ENCODE measurements around the gene KLHL29.

KLHL29 gene

DNA sequence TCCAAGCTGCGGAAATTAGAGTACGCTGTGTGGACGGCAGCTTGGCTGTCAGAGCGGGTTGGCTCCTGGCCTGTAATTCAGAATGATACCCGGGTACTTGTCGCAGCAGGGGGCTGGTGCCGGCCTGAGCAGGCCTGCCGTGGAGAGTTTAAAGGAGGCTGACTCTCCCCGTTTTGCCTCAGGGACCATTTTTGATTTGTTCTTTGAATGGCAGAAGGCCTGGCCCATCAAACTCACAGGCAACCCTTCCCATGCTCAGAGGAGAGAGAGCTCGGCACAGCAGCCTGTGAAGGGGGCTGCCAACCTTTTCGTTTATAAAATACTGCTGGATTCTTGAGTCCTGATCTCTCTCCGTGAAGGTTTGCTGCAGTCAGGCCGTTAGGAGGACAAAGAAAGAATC lies 151.3 kb downstream of the KLHL29 start:
- no peak for DNase-seq

DNA sequence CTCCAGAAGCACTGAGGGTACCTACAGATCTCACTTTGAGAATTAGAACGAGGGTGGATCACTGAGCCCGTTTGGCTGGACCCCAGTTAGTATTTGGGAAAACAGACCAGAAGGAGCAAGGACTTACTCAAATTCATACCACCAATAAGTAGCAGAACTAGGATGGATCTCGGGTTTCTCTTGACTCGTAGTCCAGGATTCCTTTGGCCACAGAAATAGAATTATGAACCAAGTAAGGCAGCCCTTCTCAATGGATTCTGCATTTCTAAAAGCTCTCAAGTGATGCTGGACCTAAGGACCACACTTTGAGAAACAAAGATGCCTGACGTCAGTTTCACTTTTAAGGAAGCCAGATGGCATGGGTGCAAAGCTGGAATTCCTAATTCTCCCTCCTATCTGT lies 153.0 kb downstream of the KLHL29 start:
- no peak for DNase-seq

DNA sequence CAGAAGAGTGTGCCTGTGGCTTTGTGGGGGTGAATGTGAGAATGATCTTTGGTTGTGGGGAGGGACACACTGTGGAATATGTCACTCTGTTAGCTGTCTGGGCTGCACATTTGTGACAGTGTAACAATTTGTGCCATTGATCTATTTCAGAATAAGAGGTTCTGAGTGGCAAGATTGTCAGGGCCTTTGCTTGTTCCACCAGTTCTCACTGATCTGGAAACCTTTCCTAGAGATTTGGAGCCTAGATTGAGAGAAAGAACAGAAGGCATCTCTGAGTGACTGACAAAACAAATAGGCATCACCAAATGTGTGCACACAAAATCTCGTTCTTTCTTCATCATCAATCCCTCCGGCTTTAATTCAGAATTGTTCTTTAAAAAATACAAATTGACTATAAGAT lies 153.6 kb downstream of the KLHL29 start:
- DNase-seq = no peak

DNA sequence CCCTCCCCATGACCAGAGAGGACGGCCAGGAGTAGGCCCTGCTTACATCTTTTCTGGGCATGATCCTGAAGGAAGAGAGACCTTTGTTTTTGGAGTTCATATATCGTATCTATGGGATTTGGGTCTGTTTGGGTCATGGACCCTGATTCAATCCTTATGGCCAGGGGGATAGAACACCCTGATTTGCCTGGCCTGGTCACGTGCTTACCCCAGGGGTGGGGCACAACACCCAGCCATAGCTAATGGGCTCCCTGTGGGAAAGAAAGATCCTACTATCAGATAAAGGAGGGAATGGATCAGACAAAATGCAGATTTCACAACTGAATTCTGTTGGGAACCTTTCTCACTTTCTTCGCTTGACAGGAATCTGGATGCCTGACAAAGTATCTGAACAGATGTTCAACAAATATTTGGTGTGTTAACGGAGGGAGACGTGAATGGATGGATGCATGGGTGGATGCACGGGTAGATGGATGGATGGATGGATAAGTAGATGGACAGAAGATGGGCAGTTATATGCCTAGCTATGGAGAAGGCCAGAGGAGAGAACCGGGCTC lies 155.9 kb downstream of the KLHL29 start:
- DNase-seq = no peak

DNA sequence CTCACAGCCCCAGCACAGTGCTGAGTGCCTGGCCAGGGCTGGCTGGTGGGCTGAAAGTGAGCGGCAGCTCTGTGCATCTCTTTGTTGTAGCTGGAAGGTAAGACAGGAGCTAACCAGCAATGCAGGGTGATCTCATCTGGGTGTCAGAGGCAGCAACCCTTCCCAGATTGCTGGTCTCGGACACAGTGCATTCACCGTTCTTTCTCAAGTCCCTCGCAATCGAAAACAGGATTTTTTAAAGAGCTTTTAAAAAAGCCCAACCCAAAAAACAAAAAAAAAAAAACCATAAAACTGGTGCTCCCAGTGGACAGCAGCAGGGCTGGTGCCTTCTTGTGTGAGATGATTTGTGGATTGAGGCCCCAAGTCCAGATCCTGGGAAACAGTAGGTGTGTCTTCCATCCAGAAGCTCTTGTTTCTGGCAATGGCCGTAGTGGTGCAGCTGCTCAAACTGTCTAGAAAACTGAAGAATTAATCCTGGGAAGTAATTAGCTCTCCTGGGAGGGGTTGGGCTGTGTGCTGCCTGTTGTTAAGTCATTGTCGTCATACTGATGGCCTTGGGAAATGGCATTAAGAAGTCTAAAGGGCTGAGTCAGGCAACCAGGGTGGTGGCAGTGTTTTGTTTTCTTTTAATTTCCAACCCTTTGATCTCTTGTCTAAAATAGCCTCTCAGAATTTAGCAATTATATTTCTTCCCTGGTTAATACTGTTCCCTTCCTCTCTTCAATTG lies 156.7 kb downstream of the KLHL29 start:
- DNase-seq = no peak

DNA sequence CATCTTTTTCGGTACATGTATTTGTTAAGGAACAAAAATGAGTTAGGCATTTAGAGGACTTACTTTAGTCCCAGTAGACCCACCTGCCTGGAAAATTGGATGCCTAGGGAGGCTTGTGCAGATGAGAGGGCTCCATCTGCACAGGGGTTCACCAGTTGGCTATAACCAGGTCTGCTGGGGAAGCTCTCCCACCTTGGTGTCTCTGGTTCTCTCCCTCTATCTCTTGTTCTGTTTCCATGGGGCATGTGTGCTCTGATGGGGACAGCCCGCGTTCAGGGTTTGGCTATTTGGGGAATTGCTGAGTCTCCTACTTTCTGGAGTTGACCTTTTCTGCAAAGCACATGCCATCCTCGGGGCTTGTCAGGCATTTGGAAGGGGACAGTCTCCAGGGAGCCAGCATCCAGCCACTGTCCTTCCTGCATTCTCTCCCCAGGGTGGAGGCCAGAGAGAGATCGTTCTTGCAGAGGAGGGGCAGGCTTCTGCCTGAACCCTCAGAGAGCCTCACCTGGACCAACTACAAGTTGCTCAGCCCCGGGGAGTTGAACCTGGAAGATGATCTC lies 157.3 kb downstream of the KLHL29 start:
- DNase-seq = no peak

DNA sequence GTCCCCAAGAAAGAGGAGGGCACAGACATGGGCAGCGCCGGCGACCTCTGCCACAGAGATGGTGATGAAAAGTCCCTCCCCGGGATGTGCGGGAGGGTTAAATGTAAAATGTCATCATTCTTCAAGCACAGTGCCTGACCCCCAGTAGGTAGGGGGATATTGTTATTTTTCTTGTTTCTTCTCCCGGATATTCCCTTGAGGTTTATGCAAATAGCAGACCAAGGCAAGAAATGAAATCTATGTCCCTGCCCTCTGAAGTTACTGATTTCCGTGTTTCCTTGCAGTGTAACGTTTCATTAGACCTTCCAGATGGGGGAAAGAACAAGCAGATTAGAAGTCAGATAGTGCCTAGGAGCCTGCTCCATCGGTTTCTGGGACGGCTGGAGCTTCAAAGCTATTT lies 158.3 kb downstream of the KLHL29 start:
- no peak for DNase-seq

DNA sequence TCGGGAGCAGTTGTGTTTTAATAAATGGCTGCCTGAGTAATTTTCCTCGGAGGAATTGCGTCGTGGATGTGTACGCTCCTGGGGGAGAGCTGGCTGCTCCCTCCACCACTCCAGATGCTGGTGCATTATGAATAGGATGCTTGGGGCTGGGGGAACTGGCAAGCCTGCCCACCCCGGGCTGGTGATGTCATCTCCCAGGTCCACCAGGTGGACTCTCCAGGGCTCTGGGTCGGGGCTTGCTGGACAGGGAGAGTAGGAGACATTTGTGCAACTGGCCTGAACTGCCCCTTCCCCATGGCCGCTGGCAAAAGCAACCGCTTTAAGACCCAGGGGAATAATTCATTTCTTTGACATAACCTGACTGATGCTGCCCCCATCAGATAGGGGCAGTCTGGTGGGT lies 158.7 kb downstream of the KLHL29 start:
- DNase-seq = no peak

DNA sequence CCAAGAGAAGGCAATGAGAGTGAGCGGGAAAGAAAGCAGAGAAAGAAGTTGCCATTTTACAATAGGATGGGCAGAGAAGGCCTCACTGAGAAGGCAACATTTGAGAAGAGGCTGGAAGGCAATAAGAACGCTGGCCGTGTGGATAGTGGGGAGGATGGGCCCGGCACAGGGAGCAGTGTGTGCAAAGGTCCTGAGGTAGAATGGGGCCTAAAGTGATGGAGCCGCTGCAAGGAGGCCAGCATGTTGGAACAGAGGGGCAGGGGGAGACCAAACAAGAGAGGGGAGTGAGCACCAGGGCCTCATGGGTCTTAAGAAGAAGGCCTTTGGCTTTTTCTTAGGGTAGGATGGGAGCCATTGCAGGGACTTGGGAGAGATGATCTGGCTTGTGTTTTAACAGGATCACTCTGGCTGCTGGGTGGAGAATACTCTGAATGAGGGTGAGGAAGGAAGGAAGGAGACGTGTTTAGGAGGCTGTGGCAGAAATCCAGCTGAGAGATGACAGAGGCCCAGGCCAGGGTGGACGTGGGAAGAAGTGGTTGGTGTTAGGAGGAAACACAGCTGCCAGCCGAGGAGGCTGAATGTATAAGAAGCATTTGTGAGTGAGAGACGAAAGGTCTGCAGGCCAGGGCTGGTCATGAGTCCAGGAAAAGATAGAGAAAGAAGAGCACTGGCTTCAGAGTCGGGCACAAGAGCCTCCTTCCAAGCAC lies 159.8 kb downstream of the KLHL29 start:
- no peak for DNase-seq

DNA sequence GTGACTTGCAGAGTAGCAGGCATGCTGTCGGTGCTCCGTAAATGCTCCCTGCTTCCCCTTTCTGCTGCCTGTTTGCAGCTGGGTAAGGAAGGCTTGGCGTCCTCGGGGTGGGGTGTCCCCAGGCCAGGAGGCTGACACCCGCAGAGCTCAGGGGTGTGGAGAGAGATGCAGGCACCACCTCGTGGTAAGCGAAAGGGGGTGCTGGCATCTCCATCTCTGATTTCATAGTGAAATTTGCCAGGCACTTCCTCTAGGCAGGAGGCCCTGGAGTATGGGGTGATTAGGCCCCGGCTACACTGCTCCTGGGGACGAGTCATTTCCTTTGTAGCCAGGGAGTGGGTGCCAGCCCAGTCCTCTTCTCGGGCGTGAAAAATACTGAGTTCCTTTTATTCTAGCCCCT lies 160.4 kb downstream of the KLHL29 start:
- no peak for DNase-seq

DNA sequence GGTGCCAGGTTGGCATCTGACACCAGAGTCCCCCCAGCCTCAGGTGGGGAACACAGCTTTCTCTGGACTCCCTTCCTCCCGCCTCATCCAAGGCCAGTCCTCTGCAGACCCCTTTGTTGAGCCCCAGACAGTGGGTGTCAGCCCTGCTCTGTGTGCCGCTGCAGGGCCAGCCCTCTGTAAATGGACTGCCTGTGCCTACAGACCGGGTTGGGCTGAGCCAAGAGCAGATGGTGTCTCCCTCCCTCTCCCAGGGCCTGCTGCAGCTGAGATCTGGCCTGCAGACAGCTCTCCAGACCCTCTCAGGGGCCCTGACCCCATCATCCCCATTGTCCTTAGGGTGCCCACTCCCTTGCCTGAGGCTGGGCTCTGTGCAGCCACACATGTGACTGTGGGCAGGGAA lies 160.8 kb downstream of the KLHL29 start:
- no peak for DNase-seq

DNA sequence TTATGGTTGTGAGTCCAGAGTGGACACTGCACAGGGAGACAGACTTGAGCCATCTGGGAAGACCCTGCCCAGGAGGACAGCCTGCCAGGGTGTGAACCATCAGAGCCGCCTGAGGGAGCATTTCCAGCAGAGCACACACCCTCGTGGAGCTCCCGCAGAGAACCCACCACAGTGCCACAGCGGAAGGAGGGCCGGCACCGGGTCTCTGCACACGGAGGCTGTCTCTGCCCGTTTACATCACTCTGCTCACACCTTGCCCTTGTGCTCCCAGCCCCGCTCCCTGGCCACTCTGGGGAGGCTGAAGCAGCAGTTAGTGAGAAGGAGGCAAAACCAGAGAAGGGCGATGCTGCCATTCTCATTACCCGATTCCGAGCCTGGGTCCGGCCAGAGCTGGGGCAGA lies 161.9 kb downstream of the KLHL29 start:
- no peak for DNase-seq

DNA sequence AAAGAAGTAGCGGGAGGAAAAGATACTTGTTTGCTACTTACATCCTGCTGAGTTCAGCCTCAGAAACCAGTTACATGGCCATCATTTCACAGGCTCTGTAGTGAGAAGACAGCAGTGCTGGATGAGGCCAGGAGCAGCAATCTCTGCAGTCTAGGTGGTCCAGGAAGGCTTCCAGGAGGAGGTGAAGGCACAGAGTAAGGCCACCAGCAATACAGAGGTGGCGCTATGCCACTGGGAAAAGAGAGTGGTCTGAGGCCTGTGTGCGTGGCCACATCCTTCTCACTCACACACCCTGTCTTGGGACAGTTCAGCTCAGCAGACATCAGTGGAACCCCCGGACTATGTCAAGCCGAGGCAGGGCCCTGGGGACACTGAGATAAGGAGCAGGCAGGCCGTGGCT lies 162.7 kb downstream of the KLHL29 start:
- no peak for DNase-seq

DNA sequence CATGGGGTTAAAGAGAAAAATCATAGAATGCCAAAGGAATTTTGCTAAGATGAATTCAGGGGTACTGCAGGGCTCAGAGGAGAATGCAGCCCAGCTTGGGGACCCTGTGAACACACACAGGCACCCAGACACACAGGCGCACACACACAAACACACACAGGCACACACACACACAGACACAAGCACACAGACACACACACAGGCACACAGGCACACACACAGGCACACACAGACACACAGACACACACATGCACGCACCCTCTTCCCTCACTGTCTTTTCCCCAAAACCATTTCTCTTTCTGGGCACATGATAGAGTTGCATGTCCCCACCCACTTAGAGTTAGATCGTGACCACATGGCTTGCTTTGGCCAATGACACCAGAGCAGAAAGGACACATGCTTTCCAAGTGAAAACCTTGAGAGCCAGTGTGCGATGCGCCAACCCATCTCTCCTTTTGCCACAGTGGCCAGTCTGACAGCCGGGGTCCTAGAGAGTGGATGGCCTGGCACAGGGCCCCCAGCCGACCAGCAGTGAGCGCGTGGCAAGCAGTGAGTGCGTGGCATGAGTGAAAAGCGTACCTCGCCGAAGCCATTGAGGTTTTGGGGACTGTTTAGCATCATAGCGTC lies 163.3 kb downstream of the KLHL29 start:
- DNase-seq = no peak

DNA sequence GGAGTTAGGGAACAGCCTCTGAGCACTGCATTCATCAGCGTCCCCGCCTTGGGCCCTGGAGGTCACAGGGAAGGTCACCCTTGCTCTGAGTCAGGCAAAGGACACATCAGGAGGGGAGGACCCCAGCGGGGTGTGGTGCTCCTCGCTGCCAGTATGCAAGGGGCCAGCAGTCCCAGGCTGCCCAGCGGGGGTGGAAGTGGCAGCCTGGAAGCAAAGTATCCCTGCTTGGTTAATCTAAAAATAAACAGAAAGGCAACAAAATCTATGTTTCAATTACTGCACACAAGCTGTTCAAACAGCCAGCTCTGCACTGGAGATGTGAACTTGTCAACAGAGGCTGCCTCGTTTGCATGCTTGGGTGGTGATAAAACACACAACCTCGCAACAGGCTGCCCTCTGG lies 164.1 kb downstream of the KLHL29 start:
- peak; percentile 35 for DNase-seq

DNA sequence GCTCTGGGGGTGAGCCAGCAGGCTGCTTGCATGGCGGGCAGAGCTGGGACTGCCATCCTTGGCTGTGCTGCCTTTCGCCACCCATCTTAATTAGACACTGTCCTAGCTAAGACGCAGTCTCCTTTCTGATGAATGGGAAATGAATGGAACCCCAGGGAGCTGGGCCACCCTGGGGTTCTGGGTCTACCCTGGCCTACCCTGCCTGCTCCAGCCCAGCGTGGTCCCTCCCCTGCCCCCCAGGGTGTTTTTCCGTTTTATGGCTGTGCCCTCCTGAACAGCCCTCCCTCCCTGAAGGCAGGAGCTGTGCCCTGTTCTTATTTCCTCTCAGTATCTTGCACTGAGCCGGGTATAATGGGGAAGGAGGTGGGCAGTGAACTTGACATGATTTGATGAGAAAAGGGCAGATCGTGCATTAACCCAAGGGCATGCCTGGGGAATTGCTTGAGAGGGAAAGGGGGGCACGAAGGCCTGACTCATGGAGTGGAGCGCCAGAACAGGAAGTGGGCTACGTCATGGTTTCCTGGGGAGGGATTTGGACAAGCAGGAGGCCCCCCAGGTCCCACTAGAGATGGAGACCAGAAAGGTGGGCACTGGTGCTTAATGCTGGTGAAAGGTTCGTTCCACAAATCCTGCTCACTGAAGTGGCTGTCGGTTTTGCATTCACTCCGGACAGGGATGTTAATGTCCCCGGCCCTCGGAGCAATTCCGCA lies 165.0 kb downstream of the KLHL29 start:
- DNase-seq = no peak

DNA sequence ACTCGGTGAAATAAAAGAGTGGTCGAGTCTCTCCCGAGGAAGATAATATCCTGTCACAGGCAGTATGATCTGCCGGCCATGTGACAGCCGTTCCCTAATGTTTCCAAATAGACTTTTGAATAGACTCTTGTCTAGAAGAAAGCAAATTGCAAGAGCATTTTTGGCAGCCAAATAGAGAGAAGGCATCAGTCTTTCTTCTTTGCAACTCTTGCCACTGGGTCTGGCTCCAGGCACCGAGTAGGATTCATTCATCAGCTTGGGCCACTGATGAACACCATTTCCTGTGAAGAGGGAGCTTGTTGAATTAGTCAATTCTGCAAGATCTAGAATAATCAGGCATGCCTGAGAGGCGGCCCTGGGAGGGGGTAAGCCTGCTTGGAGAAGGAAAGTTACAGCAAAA lies 165.6 kb downstream of the KLHL29 start:
- DNase-seq = no peak

DNA sequence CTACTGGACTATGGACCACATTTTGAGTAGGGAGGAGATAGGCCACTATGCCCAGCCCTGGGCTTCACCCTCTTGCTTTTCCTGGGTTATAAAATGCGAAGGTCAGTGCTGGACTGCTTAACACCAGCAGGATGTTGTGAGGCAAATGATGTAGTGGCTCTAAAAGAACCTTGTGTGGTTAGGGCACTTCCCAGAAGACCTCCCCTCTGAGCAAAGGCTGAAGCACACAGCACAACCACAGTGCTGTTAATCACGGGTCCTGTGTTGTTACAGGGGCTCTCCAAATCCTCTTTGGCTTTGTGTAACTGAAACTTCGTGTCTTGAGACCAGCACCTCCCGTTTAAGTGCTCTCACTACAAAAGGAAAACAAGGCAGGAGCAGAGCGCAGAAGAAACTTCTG lies 166.9 kb downstream of the KLHL29 start:
- no peak for DNase-seq

DNA sequence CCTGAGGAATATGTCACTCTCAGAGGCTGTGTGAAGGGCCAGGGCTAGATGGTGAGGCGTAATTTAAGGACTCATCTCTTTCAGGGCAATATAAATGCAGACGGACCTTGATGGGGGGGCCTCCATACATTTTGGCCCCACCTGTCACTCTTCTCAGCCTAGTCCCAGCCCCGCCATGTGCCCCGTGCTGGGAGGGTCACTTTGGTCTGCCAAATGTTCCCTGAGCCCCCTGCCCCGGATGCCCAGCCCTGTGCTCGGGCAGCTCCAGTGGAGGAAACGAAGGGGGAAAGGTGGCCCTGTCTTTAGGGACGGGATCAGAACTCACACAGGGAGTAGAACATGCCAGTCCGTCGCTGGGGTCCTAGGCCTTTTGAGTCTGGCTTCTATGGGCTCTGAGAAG lies 168.6 kb downstream of the KLHL29 start:
- DNase-seq = no peak

DNA sequence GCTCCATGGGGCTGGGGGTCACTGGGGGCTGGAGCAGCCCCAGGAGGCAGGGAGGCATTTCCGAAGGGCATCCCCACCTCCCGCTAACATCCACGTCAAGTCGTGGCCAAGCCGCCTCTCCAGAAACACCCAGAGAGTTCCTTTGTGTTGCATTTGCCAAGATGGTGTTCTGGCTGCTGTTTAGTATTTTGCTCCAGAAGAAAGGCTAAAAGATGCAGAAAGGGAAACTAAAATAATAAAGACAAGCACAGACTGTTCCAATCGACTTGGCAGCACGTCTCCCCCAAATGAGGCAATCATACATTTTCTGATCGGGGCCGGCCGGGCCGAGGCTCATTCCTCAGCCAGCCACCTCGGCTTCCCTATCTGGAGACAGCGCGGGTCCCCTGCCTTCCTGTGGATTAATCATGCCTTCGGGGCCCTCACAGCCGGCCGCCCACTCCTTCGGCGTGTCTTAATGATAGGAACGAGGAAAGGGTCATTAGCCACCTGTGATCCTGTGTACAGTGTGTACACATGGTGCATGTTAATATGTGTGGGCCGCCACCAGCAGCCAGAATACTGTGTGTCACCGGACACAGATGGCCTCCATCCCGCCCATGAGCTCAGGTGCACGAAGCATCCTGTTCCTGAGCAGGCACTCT lies 169.2 kb downstream of the KLHL29 start:
- no peak for DNase-seq

DNA sequence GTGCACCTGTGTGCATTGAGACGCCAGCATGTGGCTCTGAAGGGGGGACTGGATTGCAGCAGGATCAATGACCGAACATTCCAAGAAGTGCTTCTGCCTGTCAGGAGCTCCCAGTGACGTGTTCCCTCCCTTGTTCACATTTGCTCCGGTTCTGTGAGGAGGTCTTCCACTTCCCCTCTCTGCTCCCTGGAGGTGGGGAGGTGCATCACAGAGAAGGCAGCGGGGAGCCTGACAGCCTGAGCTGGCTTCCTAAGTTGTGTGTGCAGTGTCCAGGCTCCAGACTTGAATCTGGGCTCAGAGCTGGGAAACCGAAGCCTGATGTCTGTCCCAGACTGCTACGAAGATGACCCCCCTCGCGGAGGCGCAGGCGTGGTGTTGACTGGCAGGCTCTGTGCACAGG lies 171.0 kb downstream of the KLHL29 start:
- no peak for DNase-seq

DNA sequence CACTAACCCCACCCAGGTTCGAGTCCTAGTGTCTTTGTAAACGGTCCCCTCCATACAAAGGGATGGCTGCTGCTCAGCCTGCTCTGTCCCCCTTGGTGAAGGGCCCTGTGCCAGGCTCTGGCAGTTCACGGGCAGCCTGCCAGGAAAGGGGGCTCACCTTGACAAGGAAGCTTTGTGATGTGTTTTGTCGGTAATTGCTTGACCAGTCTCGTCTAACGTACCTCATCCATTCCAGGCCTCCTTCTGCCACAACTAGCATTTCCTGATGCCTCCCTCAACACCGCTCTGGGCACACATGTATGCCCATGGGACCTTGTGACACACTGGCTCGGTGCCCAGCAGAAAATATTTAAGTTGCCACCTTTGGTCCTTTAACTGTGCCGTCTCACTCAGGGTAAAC lies 171.9 kb downstream of the KLHL29 start:
- peak; percentile 67 for DNase-seq

DNA sequence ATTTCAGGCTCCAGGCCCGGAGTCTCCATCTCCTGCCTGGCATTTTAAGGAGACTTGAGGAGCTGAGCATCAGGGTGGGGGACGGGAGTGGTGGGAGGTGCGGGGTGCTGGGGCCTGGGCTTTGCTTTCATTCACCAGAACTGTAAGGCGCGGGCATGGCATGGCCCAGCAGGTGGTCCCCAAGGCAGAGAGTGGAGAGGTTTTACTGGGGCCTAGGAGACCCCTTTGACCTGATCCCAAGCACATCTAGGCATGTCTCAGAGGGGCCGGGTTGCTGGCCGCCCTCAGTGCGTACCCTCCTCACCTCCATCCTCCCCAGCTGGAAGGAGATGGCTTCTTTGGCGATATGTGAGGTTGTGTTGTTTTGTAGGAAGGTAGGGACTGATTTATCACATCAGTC lies 172.5 kb downstream of the KLHL29 start:
- no peak for DNase-seq

All from NCI-H2029 (cell line).